ENCODE data around the gene MYO5B.
A peak's percentile ranks its signal among the peaks of the same experiment; 100 is the strongest.
"Not testable (repeated sequence)": the region's sequence is repeated elsewhere in the genome, so short reads cannot be mapped to it uniquely, and the experiment has no call there.

The MYO5B gene

GRCh38 chr18:49921318-49921985, 273.5 kb downstream of the MYO5B start:
- no peak for DNase-seq (ENCODE audit: low spot score)

DNA sequence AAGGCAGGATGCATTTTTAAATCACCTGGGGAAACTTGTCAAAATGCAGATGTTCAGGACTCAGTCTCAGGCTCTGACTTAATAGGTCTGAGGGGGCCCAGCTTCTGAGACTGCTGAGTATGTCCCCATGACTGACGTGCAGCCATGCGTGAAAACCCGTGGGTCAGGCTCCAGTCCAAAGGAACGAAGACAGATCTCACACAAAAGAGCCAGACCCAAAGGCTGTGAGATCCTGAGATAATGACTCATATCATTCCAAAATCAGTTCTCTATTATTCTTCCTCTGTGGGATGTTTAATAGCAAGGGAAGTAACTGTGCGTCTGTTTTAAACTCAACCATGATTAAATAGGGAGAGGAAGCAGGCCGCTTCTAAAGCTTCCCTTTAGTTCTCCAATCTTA, 274.2 kb downstream of the MYO5B start:
- DNase-seq (ENCODE audit: low spot score), result no peak

DNA sequence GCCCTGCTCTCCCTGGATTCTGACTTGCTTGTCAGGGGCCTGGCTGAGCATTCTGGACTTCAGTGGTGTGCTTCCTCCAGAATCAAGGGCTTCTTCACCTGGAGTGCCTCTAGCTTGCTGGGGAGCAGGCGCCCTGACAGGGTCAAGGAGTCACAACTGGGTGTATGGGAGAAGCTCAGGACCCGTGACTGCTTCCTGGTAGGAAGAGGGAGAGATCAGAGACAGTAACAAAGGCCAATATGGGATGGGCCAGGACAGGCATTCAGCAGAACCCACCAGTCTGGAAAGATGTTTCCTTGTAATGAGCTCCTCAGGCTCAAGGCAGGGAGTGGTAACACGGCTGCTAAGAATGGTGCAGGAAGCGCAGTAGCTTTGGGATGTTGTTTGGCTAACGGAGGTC, 277.2 kb downstream of the MYO5B start:
- no peak for DNase-seq (ENCODE audit: low spot score)

GRCh38 chr18:49915352-49915751, 279.6 kb downstream of the MYO5B start:
- DNase-seq (ENCODE audit: low spot score), result no peak

DNA sequence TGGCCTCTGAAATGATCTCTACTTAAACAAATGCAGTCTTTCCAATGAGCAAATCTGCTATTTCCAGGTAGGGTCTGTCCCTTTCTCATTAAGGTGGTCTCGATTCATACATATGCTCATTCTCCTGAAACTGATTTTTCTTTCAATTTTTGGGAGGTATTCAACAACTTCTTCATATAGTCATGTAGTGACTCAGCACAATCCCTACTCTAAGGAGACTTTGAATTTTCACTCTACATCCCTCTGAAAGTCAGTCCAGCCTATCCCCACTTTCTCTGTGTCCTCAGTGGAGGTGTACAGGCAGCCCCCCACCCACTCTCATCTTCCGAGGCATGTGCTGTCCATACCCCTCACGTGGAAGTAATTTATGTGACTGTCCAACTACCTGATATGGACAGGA, 281.7 kb downstream of the MYO5B start:
- no peak for DNase-seq (ENCODE audit: low spot score)

- no peak for DNase-seq (ENCODE audit: low spot score)
Measured at GRCh38 chr18:49911427-49911826, 283.5 kb downstream of the MYO5B start.

DNA sequence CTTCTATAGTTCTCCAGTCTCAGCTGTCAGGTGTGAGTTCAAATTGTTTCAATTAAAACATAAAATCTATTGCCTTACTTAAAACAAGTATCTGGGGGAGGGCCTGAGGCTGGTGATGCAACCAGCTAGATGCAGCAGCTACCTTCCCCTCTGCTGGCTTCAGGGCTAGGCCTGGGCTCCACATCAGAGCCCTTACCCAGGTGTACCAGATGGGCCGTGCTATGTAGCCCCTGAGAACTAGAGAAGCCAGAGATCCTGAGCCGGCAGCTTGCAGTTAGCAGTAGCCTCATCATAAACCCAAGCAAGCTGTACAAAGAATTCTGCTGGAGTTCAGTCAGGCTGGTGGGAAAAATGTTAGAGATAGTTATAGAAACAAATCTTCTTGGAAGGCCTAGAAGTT, 284.0 kb downstream of the MYO5B start:
- DNase-seq (ENCODE audit: low spot score), result no peak

DNA sequence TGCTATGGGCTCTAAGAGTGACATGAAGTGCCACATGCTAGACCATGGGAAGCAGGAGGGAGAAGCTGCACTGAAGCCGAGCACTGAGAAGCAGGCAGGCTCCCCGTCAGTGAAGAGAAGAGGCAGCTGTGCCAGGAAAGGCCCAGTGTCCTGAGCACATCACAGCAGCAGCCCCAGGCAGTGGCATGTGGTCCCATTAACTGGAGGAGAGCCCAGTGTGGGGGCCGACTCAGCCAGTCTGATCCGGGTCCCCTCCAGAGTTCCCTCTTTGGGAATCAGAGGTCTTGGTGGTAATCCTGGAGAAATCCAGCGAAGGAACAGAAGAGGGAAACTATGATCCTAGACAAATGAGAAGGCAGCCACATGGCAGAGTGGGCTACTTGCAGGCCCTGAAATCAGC, 284.9 kb downstream of the MYO5B start:
- no peak for DNase-seq (ENCODE audit: low spot score)

DNA sequence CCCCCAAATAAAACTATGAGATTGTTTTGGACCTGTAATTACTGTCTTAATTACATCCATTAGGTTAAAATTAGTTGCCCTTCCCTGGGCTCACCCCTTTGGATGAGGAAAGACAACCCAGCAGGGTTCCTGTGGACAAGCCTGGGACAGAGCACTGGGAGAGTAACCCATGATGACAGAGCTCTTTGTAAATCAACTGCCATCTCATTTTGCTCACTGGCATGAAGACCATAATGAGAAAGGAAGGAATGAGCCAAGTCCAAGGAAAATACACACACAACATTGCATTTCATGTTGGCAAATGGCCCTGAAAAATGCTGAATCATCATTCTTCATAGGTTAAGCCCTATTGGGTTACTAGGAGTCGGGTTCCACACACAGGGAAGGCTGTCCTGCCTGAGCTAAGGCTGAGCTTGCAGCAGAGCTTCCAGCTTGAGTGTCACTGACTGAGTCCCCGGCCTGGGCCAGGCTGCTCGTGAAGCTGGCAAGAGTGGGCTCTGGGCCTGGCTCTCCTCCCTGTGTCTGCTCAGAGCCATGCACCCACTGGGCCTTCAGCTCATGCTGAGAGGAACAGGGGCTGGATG, 287.5 kb downstream of the MYO5B start:
- no peak for DNase-seq (ENCODE audit: low spot score)

DNA sequence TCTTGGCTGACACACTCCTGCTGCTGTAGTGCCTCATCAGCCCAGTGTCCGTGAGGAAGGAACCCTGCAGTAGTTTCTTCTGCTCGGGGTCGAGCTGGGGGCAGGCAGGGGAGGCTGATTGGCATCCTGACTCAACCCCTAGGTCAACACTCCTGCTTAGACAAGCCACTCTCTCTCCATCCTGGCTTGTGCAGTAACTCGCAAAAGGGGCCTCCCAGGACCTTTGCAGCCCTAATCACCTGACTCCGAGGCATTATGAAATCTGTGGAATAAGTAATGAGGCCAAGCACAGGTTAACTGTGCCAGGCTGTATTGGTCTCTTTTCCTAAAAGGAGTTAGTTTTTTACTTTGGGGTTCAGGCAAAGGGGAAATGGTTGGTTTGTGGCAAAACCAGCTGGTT, 289.2 kb downstream of the MYO5B start:
- DNase-seq (ENCODE audit: low spot score), result no peak

GRCh38 chr18:49904871-49905555, 289.9 kb downstream of the MYO5B start:
- no peak for DNase-seq (ENCODE audit: low spot score)

- DNase-seq (ENCODE audit: low spot score), result no peak
Measured at GRCh38 chr18:49901862-49902340, 293.0 kb downstream of the MYO5B start.

DNA sequence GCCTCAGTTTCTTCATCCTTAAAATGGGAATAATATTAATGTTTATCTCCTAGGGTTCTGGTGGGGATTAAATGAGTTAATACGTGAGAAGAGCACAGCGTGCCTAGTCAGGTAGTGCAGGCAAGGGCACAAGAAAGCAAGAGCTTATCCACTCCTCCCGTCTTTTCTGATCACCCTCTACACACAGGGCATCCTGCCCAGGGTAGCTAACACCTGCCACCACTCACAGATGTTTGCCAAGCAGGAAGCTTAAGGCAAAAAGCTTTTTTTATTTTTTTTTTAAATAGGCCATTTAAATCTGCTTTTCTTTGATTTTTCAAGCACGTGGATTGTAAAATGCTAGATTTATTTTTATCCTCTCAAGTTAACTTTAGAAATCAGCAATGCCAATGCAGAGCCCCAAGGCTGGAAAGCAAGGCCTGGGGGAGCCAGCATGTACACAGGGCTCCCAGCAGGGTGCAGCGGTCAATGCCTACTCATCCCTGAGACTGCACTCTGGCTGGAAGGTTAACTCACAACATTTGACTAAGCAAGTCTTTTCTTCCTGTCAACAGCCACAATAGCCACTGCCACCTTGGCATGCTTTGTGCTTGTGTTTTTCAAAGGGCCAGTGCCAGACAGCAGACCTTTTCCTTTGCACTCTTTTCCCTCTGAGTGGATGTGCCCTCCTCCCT, 295.2 kb downstream of the MYO5B start:
- no peak for DNase-seq (ENCODE audit: low spot score)

DNA sequence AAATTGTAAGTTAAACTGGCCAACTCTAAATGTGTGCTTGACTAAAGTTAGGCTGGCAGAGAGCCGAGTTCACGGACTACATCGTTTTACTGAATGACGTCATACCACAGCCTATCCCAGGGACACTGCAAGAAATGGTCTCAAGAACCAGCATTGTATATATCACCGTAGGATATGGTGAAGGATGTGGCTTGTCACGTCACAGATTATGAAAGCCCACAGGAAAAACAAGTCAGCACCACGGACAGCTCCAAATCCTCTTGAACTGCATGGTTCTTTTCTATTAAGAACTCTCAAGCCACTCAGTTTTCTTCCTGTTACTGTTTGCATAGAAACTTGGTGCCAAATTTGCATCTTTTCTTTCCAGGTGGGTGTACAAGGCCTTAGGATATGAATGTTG, 296.5 kb downstream of the MYO5B start:
- peak; percentile 37 for DNase-seq (ENCODE audit: low spot score)

DNA sequence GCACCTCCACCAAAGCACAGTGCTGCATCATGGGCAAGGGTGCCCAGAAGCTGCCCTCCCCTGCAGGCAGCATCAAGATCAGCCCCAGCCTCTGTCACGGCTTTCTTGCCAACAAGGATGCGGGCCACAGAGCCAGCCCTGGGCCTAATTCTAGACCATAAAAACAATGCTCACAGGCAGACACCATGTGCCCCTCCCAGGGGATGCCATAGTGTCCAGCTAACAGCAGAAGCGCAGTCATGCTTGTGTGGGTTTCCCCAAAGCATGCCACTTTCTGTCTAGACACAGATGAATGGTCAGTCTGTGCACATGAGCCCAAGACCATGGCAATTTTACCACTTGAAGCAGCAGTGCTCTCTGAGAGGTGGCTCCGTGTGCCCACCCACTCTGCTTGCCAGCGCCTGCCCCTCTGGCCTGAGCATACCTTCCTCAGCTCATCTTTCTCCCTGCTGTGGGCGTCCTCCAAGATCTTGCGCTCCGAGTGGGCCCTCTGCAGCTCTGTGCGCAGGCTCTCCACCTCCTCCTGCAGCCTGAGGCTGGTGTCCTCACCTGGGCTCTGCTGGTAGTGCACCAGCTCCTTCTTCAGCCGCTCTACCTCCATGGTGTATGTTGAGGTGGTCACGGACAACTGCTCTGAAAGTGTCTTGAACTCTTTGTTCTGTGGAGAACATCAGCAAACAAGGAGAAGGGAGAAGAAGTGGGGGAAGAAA, 300.3 kb downstream of the MYO5B start:
- no peak for DNase-seq (ENCODE audit: low spot score)

DNA sequence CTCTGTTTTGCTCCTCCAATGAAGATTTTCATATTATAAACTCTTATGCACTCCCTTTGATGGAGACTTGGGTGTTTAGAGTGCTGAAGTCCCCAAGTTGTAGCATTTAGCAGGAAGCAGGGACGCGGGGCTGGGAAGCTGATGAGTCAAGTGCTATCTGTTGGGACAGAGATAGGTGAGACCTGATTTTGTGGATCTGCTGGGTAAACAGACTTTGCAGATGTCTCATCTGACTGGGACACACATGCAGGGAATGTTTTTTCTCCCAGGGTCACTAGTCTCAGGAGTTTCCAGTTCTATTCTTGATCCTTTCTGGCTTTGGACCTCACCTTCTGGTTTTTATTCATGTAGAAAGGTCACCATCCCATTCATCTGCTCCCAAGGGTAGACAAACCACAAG, 301.9 kb downstream of the MYO5B start:
- DNase-seq (ENCODE audit: low spot score), result no peak

DNA sequence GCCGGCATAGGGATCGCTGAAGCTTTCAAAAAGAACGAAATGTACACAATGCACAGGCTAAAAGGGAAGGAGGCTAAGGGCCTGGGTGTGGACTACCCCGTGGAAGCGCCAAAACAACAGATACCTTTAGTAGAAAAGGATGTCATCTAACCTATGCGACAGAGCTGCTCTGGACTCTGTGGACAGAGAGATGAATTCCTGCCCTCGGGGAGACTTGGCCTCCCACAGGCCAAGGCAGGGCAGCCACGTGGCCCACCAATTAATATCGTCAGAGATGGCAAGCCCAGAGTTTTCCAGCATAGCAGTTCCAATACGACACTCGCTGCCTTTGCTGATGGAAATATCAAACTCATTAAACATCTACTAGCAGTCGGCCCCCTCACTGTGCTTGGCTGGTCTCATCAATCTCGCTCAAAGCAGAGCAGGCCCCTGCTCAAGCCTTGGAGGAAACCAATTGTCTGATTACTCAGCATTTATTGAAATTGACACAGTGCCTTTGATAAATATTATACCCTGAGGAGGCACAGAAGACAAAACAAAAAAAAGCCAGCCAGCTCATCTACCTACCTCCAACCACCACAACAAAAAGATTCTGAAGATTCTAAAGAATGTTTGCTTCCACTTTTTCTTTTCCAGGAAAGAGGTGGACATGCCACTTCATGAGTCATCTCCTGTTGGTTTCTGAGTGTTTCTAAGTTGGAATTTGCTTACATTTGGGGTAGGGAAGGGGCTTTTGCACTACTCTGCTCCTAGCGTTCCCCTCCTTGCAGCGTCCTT, 302.6 kb downstream of the MYO5B start:
- DNase-seq (ENCODE audit: low spot score), result no peak

GRCh38 chr18:49890041-49890440, 304.9 kb downstream of the MYO5B start:
- DNase-seq (ENCODE audit: low spot score), result no peak

DNA sequence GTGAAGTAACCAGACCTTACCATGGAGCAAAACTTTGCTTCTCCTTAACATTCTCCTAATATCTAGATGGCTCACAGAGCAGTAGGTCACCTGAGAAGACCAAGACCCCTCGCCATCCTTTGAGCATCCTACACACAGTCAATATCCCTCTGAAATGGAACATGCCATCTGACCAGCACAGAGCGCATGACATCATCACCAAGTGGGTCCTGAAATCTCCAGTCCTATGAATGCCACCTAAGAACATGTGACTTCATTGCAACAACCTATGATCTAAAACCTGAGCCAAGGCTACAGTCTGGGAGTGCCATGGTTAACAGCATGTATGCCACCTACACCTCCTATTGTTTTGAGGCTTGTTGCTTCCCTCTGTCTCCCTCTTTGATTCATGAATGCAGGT, 305.4 kb downstream of the MYO5B start:
- not testable (repeated sequence) for DNase-seq (ENCODE audit: low spot score)

DNA sequence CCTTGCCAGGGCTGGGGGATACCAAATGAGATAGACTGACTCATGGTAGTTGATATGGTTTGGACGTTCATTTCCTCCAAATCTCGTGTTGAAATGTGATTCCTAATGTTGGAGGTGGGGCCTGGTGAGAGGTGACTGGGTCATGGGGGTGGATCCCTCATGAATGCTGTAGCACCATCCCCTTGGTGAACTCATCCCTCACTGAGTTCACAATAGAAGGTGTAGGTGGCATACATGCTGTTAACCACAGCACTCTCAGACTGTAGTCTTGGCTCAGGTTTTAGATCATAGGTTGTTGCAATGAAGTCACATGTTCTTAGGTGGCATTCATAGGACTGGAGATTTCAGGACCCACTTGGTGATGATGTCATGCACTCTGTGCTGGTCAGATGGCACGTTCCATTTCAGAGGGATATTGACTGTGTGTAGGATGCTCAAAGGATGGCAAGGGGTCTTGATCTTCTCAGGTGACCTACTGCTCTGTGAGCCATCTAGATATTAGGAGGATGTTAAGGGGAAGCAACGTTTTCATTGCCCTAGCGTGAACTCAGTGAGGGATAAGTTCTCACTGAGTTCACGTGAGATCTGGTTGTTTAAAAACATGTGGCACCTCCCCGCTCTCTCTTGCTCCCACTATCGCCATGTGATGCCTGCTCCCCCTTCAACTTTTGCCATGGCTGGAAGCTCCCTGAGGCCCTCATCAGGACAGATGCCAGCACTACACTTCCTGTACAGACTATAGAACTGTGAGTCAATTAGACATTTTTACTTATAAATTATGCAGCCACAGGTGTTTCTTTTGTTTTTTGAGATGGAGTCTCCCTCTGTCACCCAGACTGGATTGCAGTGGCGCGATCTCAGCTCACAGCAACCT, 307.8 kb downstream of the MYO5B start:
- no peak for DNase-seq (ENCODE audit: low spot score)
